ENCODE data around the gene ELFN2. TPM values are rescaled to one million over a fixed set of nuclear protein-coding genes. Genes with fewer than 3 reads are reported as not detected.
"Not testable (repeated sequence)": the region's sequence is repeated elsewhere in the genome, so short reads cannot be mapped to it uniquely, and the experiment has no call there.

ELFN2 gene
- total and polyA plus RNA-seq, 2 experiments from 2014 or later = 0.48 to 1.1 TPM

GRCh38 chr22:37403267-37403960, 23.9 kb downstream of the ELFN2 start:
- no peaks in the 10 kb centered on the region for H3F3A ChIP-seq (ENCODE audit: insufficient read depth)
- no peak overlapping the region for H2AFZ ChIP-seq
- H3K4me3 ChIP-seq = no peak overlapping the region
- H4K20me1 ChIP-seq (ENCODE audit: insufficient read depth) = no peaks in the 10 kb centered on the region
- H3K27me3 ChIP-seq (replicated peaks; ENCODE audit: insufficient read depth) = no peaks in the 10 kb centered on the region
- no peaks in the 10 kb centered on the region for H3K36me3 ChIP-seq (ENCODE audit: low read depth)
- H3K9ac ChIP-seq = no peak overlapping the region
- no peak for DNase-seq
- H3K4me1 ChIP-seq (ENCODE audit: insufficient read depth) = 0 out of 2 replicates have a peak, but pooled peaks cover 4% of the 10 kb centered on the region
- in situ Hi-C loops (cut with MboI) = no loop called here
- no peaks in the 10 kb centered on the region for H3K79me2 ChIP-seq (ENCODE audit: insufficient read depth)
- no peak overlapping the region for H3K4me2 ChIP-seq (ENCODE audit: unreplicated experiment)
- H3K9me2 ChIP-seq (ENCODE audit: insufficient read depth) = no peaks in the 10 kb centered on the region
- 34 to 35% methylated on average over 21 to 26 of the region's 26 CpGs for WGBS, 2 experiments (ENCODE audit: low coverage in 1 of 2, low lambda C conversion rate in 2 of 2, missing lambda C conversion rate in 2 of 2)
- H3K27ac ChIP-seq = no peak overlapping the region
- TF ChIP-seq EZH2phosphoT487 (IDR thresholded peaks at IDR 0.05; ENCODE audit: insufficient read depth, low read depth) = no peak
- TF ChIP-seq EZH2 (IDR thresholded peaks at IDR 0.05; ENCODE audit: insufficient read depth, poor library complexity, severe bottlenecking) = no peak
- no peaks in the 10 kb centered on the region for H3K9me3 ChIP-seq (ENCODE audit: low read depth)

GRCh38 chr22:37402184-37402506, 25.1 kb downstream of the ELFN2 start:
- in situ Hi-C loops (cut with MboI) = no loop called here
- Histone ChIP-seq H3K79me2 (ENCODE audit: insufficient read depth) (no peaks in the 10 kb centered on the region), H3K9me2 (ENCODE audit: insufficient read depth) (no peaks in the 10 kb centered on the region), H3K4me2 (ENCODE audit: unreplicated experiment) (no peak overlapping the region), H4K20me1 (ENCODE audit: insufficient read depth) (no peaks in the 10 kb centered on the region), H3K36me3 (ENCODE audit: low read depth) (no peaks in the 10 kb centered on the region), H3K27ac (no peak overlapping the region), H3K4me1 (ENCODE audit: insufficient read depth) (0 out of 2 replicates have a peak, but pooled peaks cover 4% of the 10 kb centered on the region), H3F3A (ENCODE audit: insufficient read depth) (no peaks in the 10 kb centered on the region), H2AFZ (no peak overlapping the region), H3K9ac (no peak overlapping the region), H3K9me3 (ENCODE audit: low read depth) (no peaks in the 10 kb centered on the region), H3K27me3 (replicated peaks; ENCODE audit: insufficient read depth) (no peaks in the 10 kb centered on the region), H3K4me3 (no peak overlapping the region)
- TF ChIP-seq EZH2 (IDR thresholded peaks at IDR 0.05; ENCODE audit: insufficient read depth, poor library complexity, severe bottlenecking) = no peak
- no peak for TF ChIP-seq EZH2phosphoT487 (IDR thresholded peaks at IDR 0.05; ENCODE audit: insufficient read depth, low read depth)
- WGBS, 2 experiments (ENCODE audit: low coverage in 1 of 2, low lambda C conversion rate in 2 of 2, missing lambda C conversion rate in 2 of 2) = 44% methylated on average over 10 of the region's 10 CpGs
- DNase-seq = no peak

- no peak overlapping the region for H2AFZ ChIP-seq
- in situ Hi-C loops (cut with MboI) = no loop called here
- TF ChIP-seq EZH2phosphoT487 (IDR thresholded peaks at IDR 0.05; ENCODE audit: insufficient read depth, low read depth) (no peak), EZH2 (IDR thresholded peaks at IDR 0.05; ENCODE audit: insufficient read depth, poor library complexity, severe bottlenecking) (no peak)
- no peaks in the 10 kb centered on the region for H3F3A ChIP-seq (ENCODE audit: insufficient read depth)
- no peak overlapping the region for H3K4me3 ChIP-seq
- no peaks in the 10 kb centered on the region for H3K79me2 ChIP-seq (ENCODE audit: insufficient read depth)
- H3K27ac ChIP-seq = no peak overlapping the region
- H3K9ac ChIP-seq = no peak overlapping the region
- DNase-seq = peak; percentile 39
- H3K9me2 ChIP-seq (ENCODE audit: insufficient read depth) = no peaks in the 10 kb centered on the region
- H3K4me2 ChIP-seq (ENCODE audit: unreplicated experiment) = no peak overlapping the region
- H4K20me1 ChIP-seq (ENCODE audit: insufficient read depth) = no peaks in the 10 kb centered on the region
- H3K4me1 ChIP-seq (ENCODE audit: insufficient read depth) = 0 out of 2 replicates have a peak, but pooled peaks cover 4% of the 10 kb centered on the region
- no peaks in the 10 kb centered on the region for H3K9me3 ChIP-seq (ENCODE audit: low read depth)
- no peaks in the 10 kb centered on the region for H3K36me3 ChIP-seq (ENCODE audit: low read depth)
- H3K27me3 ChIP-seq (replicated peaks; ENCODE audit: insufficient read depth) = no peaks in the 10 kb centered on the region
- 63 to 66% methylated on average over 14 of the region's 14 CpGs for WGBS, 2 experiments (ENCODE audit: low coverage in 1 of 2, low lambda C conversion rate in 2 of 2, missing lambda C conversion rate in 2 of 2)
Observed at GRCh38 chr22:37401401-37402183, 25.7 kb downstream of the ELFN2 start.

DNA sequence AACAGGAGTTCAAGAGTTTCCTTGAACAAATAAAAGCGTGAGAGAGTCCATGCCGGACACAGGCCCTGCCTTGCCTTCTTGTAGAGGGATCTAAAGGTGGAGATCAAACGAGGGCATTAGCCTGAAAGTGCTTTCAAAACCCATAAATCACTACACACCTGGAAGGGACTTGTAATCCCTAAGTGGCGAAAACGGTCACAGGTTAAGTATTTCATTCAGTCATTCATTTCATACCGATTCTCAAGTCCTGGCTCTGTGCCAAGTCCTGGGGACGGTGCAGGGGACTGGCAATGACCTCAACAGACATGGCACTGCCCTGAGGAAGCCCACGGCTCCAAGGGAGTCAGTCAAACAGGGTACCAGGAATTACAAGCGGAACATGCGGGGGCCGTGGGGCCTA, 26.6 kb downstream of the ELFN2 start:
- no peak overlapping the region for H2AFZ ChIP-seq
- no peaks in the 10 kb centered on the region for H3F3A ChIP-seq (ENCODE audit: insufficient read depth)
- H3K9me2 ChIP-seq (ENCODE audit: insufficient read depth) = no peaks in the 10 kb centered on the region
- no peak overlapping the region for H3K27ac ChIP-seq
- H3K4me2 ChIP-seq (ENCODE audit: unreplicated experiment) = no peak overlapping the region
- no peak overlapping the region for H3K9ac ChIP-seq
- H3K27me3 ChIP-seq (replicated peaks; ENCODE audit: insufficient read depth) = no peaks in the 10 kb centered on the region
- H3K4me1 ChIP-seq (ENCODE audit: insufficient read depth) = 0 out of 2 replicates have a peak, but pooled peaks cover 4% of the 10 kb centered on the region
- 54 to 58% methylated on average over 11 of the region's 11 CpGs for WGBS, 2 experiments (ENCODE audit: low coverage in 1 of 2, low lambda C conversion rate in 2 of 2, missing lambda C conversion rate in 2 of 2)
- H3K36me3 ChIP-seq (ENCODE audit: low read depth) = no peaks in the 10 kb centered on the region
- H3K4me3 ChIP-seq = no peak overlapping the region
- no peaks in the 10 kb centered on the region for H3K79me2 ChIP-seq (ENCODE audit: insufficient read depth)
- no peaks in the 10 kb centered on the region for H4K20me1 ChIP-seq (ENCODE audit: insufficient read depth)
- DNase-seq = no peak
- in situ Hi-C loops (cut with MboI) = no loop called here
- TF ChIP-seq EZH2phosphoT487 (IDR thresholded peaks at IDR 0.05; ENCODE audit: insufficient read depth, low read depth) (no peak), EZH2 (IDR thresholded peaks at IDR 0.05; ENCODE audit: insufficient read depth, poor library complexity, severe bottlenecking) (no peak)
- no peaks in the 10 kb centered on the region for H3K9me3 ChIP-seq (ENCODE audit: low read depth)

GRCh38 chr22:37399457-37399856, 27.8 kb downstream of the ELFN2 start:
- WGBS, 2 experiments (ENCODE audit: low coverage in 1 of 2, low lambda C conversion rate in 2 of 2, missing lambda C conversion rate in 2 of 2) = 75 to 86% methylated on average over 6 to 17 of the region's 19 CpGs
- H3K27ac ChIP-seq; H3K9me3 ChIP-seq (ENCODE audit: low read depth); H3K4me2 ChIP-seq (ENCODE audit: unreplicated experiment); H3K4me1 ChIP-seq (ENCODE audit: insufficient read depth); H3K36me3 ChIP-seq (ENCODE audit: low read depth); H2AFZ ChIP-seq; H3K9ac ChIP-seq; H3K79me2 ChIP-seq (ENCODE audit: insufficient read depth); in situ Hi-C loops (cut with MboI); H3K27me3 ChIP-seq (replicated peaks; ENCODE audit: insufficient read depth); H3F3A ChIP-seq (ENCODE audit: insufficient read depth); DNase-seq; H4K20me1 ChIP-seq (ENCODE audit: insufficient read depth); H3K4me3 ChIP-seq; H3K9me2 ChIP-seq (ENCODE audit: insufficient read depth): not testable (repeated sequence)

All from GM23248 (cell line).